ENCODE results near the gene MTCL1. TPM values are rescaled to one million over a fixed set of nuclear protein-coding genes. Genes with fewer than 3 reads are reported as not detected.
A peak's percentile ranks its signal among the peaks of the same experiment; 100 is the strongest.

Gene MTCL1
- total and polyA plus RNA-seq, 9 of the 15 experiments (the other 6 are each of a cell fraction or from before 2014, with no cell fraction given) = 0.21 to 7.4 (median 3.7) TPM

DNA sequence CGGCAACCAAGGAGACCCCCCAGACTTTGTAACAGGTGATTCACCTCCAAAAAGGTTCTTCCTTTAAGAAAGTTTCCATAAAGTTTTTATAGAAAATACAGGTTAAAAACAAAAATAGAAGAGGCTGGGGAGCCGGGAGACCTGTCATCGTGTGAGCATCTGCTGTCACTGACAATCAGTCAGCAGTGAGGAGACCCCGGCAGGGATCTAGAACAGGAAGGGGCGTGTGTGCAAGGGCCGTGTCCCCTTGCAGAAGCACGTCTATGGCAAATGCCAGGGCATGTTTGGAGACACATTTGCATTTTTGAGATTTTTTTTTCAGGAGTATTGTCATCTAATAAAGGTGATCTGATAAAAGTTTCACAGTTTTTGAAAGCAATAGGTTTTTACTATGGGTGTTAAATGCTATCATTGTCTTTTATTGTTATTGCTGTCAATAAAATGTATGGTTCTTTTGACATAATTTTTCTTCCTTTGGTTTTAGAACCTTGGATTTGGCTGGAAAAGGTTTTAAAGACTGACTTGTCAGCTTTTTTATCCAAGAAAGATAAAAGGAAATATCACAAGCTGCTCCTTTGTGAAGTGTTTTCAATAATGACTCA is 52.1 kb downstream of the MTCL1 start:
- H3K4me1 ChIP-seq (replicated peaks in 1 of 2; ENCODE audit: control insufficient read depth in 2 of 2, insufficient read depth in 2 of 2, low read length in 2 of 2) = no peaks in the 10 kb centered on the region
- BruUV-seq (replicated peaks) = no TSS peak
- WGBS (ENCODE audit: insufficient coverage, low coverage, missing lambda C conversion rate) = 19% methylated on average over 7 of the region's 7 CpGs

DNA sequence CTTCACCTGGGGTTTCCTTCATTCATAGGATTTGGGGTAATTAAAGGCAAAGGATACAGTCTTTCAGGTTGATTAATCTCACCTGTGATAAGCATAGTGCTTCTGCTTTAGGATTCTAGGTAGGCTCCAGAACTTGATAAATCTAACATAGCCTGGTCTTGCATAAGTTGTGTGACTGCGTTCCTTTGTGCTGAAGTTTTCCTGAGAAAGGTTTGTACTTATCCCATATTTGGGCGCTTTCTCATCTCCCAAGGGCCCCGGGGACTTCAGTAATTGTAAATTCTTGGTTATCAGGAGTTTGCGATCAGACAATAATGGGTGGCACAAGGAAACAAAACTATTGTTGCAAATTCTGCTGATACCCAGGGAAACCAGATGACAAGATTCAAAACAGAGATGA is 53.1 kb downstream of the MTCL1 start:
- Histone ChIP-seq H3K9me1 (ENCODE audit: control insufficient read depth, insufficient read depth, low read length) (no peaks in the 10 kb centered on the region), H3K4me3 (no peak overlapping the region), H3K9me3 (replicated peaks; ENCODE audit: control insufficient read depth, insufficient read depth, low read depth, low read length) (peaks cover 6% of the 10 kb centered on the region; the same call in 1 of the 2 replicates), H3K4me1 (replicated peaks in 1 of 2; ENCODE audit: control insufficient read depth in 2 of 2, insufficient read depth in 2 of 2, low read length in 2 of 2) (no peaks in the 10 kb centered on the region), H4K20me1 (replicated peaks; ENCODE audit: control insufficient read depth, insufficient read depth, low read length) (no peaks in the 10 kb centered on the region), H3K27ac (ENCODE audit: extremely low read depth, low read depth, low read length) (no peak overlapping the region), H3K27me3 (ENCODE audit: control insufficient read depth in 2 of 2, insufficient read depth in 2 of 2, low read length in 2 of 2) (peaks cover 0 to 6% of the 10 kb centered on the region in 2 experiments; a peak in 4 of 5 replicates), H3K79me2 (ENCODE audit: control insufficient read depth, insufficient read depth, low read length) (no peaks in the 10 kb centered on the region), H3K36me3 (ENCODE audit: control insufficient read depth, insufficient read depth, low read length) (no peaks in the 10 kb centered on the region), H3K4me2 (ENCODE audit: insufficient read depth, low read length) (no peak overlapping the region), H2AFZ (ENCODE audit: low read depth, low read length) (no peak overlapping the region), H3K9ac (ENCODE audit: insufficient read depth in 1 of 2, low read depth in 2 of 2, low read length in 2 of 2) (no peak overlapping the region)
- no TSS peak for BruUV-seq (replicated peaks)
- 28% methylated on average over 4 of the region's 4 CpGs for WGBS (ENCODE audit: insufficient coverage, low coverage, missing lambda C conversion rate)
- no peak for FAIRE-seq
- no peak for ATAC-seq
- intact Hi-C loops (cut with micrococcal nuclease) = no loop called here
- in situ Hi-C loops (cut with MboI) = no loop called here
- no peak for DNase-seq (ENCODE audit: extremely low read depth in 1 of 4, low spot score in 3 of 4)
- ChIA-PET POLR2A (no interaction called here), CTCF (ENCODE audit: low intra/inter-chr PET ratio) (no interaction called here)
- TF ChIP-seq TFAM (CRISPR knock-in tag; conservative IDR thresholded peaks at IDR 0.05) = no peak
- no peak for TF ChIP-seq KLF6 (CRISPR knock-in tag; IDR thresholded peaks at IDR 0.05; ENCODE audit: borderline replicate concordance)
- TF ChIP-seq COPS2 (conservative IDR thresholded peaks at IDR 0.05) = no peak
- TF ChIP-seq WHSC1 (IDR thresholded peaks at IDR 0.05; ENCODE audit: low read length) = no peak
- TF ChIP-seq, protein P1, sequence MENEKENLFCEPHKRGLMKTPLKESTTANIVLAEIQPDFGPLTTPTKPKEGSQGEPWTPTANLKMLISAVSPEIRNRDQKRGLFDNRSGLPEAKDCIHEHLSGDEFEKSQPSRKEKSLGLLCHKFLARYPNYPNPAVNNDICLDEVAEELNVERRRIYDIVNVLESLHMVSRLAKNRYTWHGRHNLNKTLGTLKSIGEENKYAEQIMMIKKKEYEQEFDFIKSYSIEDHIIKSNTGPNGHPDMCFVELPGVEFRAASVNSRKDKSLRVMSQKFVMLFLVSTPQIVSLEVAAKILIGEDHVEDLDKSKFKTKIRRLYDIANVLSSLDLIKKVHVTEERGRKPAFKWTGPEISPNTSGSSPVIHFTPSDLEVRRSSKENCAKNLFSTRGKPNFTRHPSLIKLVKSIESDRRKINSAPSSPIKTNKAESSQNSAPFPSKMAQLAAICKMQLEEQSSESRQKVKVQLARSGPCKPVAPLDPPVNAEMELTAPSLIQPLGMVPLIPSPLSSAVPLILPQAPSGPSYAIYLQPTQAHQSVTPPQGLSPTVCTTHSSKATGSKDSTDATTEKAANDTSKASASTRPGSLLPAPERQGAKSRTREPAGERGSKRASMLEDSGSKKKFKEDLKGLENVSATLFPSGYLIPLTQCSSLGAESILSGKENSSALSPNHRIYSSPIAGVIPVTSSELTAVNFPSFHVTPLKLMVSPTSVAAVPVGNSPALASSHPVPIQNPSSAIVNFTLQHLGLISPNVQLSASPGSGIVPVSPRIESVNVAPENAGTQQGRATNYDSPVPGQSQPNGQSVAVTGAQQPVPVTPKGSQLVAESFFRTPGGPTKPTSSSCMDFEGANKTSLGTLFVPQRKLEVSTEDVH (IDR thresholded peaks at IDR 0.05; ENCODE audit: low read depth, partially characterized antibody) = no peak
- TF ChIP-seq YBX1 (IDR thresholded peaks at IDR 0.05) = no peak
- TF ChIP-seq MYNN (IDR thresholded peaks at IDR 0.05) = no peak
- no peak for TF ChIP-seq MYNN (CRISPR knock-in tag; IDR thresholded peaks at IDR 0.05)
- no peak for TF ChIP-seq PML (IDR thresholded peaks at IDR 0.05; ENCODE audit: low read length)
- no peak for TF ChIP-seq PURB (CRISPR knock-in tag; IDR thresholded peaks at IDR 0.05; ENCODE audit: low read depth)
- no peak for TF ChIP-seq ZNF830 (CRISPR knock-in tag; IDR thresholded peaks at IDR 0.05)
- TF ChIP-seq PHF8 (IDR thresholded peaks at IDR 0.05; ENCODE audit: borderline replicate concordance, low read length) = no peak
- no peak for TF ChIP-seq GABPB1 (CRISPR knock-in tag; IDR thresholded peaks at IDR 0.05)

More for the DNA sequence above, 52.1 kb downstream of the MTCL1 start:
- Histone ChIP-seq H3K79me2 (ENCODE audit: control insufficient read depth, insufficient read depth, low read length) (no peaks in the 10 kb centered on the region), H3K9ac (ENCODE audit: insufficient read depth in 1 of 2, low read depth in 2 of 2, low read length in 2 of 2) (no peak overlapping the region), H4K20me1 (replicated peaks; ENCODE audit: control insufficient read depth, insufficient read depth, low read length) (no peaks in the 10 kb centered on the region), H3K4me2 (ENCODE audit: insufficient read depth, low read length) (no peak overlapping the region), H3K9me1 (ENCODE audit: control insufficient read depth, insufficient read depth, low read length) (no peaks in the 10 kb centered on the region), H3K27me3 (ENCODE audit: control insufficient read depth in 2 of 2, insufficient read depth in 2 of 2, low read length in 2 of 2) (peaks cover 0 to 6% of the 10 kb centered on the region in 2 experiments; a peak in 4 of 5 replicates), H3K36me3 (ENCODE audit: control insufficient read depth, insufficient read depth, low read length) (no peaks in the 10 kb centered on the region), H3K4me3 (no peak overlapping the region), H3K9me3 (replicated peaks; ENCODE audit: control insufficient read depth, insufficient read depth, low read depth, low read length) (peaks cover 6% of the 10 kb centered on the region; the same call in 1 of the 2 replicates), H2AFZ (ENCODE audit: low read depth, low read length) (no peak overlapping the region), H3K27ac (ENCODE audit: extremely low read depth, low read depth, low read length) (no peak overlapping the region)
- intact Hi-C loops (cut with micrococcal nuclease) = no loop called here
- no peak for FAIRE-seq
- no peak for ATAC-seq
- TF ChIP-seq NEUROD1 (IDR thresholded peaks at IDR 0.05; ENCODE audit: borderline replicate concordance, low read depth, low read length, partially characterized antibody) (no peak), CREB1 (IDR thresholded peaks at IDR 0.05) (no peak), CREB1 (CRISPR knock-in tag; IDR thresholded peaks at IDR 0.05) (no peak), ZNF444 (CRISPR knock-in tag; IDR thresholded peaks at IDR 0.05) (no peak), ZNF316 (IDR thresholded peaks at IDR 0.05) (peak; percentile 31), ZNF212 (CRISPR knock-in tag; IDR thresholded peaks at IDR 0.05) (no peak), RB1 (IDR thresholded peaks at IDR 0.05; ENCODE audit: low read depth) (no peak), ZBTB8A (IDR thresholded peaks at IDR 0.05; ENCODE audit: partially characterized antibody) (no peak), ZNF707 (CRISPR knock-in tag; conservative IDR thresholded peaks at IDR 0.05) (no peak)
- POLR2A ChIA-PET = interaction anchor here (0.8 kb wide), 1 partner anchor 19 kb away, joined by 4 read pairs; no protein-coding TSS in a partner anchor
- no peak for DNase-seq (ENCODE audit: extremely low read depth in 1 of 4, low spot score in 3 of 4)
- in situ Hi-C loops (cut with MboI) = no loop called here
- CTCF ChIA-PET (ENCODE audit: low intra/inter-chr PET ratio) = no interaction called here

Data from K562 (cell line).